ENCODE measurements around the gene TNK1.

TNK1 gene

GRCh38 chr17:7413346-7413985 is 32.6 kb downstream of the TNK1 start:
- DNase-seq: no peak

GRCh38 chr17:7414837-7415236 is 33.9 kb downstream of the TNK1 start:
- DNase-seq: no peak

GRCh38 chr17:7415784-7416183 is 34.9 kb downstream of the TNK1 start:
- DNase-seq: no peak

DNA sequence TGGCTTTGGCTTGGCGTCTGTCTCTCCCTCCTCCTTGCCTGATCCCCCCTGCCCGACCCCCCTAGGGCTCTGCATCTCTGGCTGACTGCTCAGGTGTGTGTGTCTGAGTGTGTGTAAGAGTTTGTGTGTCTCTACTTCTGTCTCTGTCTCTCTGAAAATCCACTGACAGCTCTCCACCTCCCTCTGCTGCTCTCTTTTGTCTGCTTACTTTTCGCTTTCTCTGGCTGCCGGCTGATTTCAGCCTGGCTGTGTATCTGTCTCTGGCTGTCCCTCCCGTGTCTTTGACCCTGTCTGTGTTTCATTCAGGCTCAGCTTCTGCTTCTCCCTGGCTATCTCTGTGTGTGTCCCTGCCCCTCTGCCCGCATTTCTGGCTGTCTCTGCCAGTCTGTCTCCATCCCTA is 35.4 kb downstream of the TNK1 start:
- peak; percentile 32 for DNase-seq

GRCh38 chr17:7417056-7417655 is 36.3 kb downstream of the TNK1 start:
- DNase-seq: no peak

DNA sequence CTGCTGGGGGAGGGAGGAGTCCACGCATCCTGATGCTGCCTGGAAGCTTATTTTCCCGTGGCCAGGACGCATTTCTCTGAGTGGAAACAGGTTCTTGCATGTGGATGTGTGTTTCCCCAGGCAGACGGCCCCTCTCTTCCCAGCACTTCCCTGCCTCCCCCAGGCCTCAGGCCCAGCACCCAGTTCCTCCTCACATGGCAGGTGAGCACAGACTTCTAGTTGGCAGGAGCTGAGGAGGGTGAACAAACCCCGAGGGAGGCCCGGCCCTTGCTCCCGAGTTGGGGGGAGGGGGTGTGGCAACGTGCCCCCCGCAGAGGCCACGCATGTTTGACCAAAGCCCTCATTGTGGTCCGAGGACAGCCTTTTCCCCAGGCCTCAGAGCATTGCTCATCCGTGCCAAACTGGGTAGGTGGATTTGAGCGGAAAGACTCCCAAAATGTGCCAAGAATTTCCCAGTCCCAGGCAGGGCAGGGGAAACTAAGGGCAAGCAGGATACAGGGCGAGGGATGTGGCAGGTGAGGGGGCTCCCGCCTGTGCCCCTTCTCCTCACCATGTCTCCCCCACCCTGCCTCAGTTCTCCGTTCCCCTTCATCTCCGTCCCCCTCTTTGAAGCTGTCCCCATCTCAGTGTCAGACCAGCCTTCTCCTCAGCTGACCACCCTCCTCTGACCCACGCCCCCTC is 37.7 kb downstream of the TNK1 start:
- DNase-seq: no peak

- DNase-seq: no peak
Observed at GRCh38 chr17:7419819-7420610, 39.1 kb downstream of the TNK1 start, which contains the start of gene SPEM1. Gene SPEM1, plus strand, starts transcription at chr17:7420324. Its CDS starts 61 bp downstream, at chr17:7420385.

- DNase-seq: no peak
Observed at GRCh38 chr17:7421186-7421585, 40.3 kb downstream of the TNK1 start.

DNA sequence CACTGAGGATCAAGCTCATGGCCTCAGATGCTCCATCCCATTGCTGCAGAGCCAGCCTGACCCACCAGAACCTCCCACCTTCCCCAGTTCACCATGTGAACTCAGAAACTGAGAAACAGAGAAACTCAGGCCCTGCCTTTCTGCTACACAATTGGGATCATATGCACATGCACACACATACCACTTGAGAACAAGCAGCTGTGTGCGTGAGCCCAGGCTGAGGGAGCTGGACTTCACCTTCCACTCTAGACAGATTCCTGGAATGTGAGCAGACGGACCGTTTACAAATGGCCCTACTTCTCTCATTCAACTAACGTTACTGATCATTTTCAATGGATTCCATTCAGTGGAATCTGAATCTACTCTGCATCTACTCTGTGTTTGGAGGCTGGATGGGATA is 42.8 kb downstream of the TNK1 start:
- no peak for DNase-seq

DNA sequence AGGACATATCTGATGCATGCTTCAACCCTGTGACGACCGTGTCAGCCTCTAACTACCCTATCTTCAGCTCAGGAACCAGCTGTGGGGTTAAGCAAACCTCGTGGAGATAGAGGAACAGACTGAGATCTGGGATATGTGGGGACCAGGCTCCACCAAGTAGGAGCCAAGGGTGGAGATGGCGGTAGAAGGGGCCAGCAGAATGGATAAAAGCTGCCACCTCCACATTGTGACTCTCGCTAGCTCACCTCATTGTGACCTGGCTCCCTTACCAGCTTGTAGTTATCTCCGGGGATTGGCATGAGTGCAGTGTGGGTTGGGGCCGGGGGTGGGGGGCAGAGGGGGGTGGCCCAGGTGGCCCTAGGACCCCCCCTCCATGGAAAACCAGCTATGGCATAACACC is 44.4 kb downstream of the TNK1 start, which contains the start of gene SPEM2:
Gene SPEM2, plus strand, starts transcription at position 301 of the 400 bp plus-strand sequence. Its CDS starts 73 bp downstream, at position 374.
- DNase-seq: no peak

- DNase-seq: no peak
Observed at GRCh38 chr17:7425756-7426155, 44.9 kb downstream of the TNK1 start.

DNA sequence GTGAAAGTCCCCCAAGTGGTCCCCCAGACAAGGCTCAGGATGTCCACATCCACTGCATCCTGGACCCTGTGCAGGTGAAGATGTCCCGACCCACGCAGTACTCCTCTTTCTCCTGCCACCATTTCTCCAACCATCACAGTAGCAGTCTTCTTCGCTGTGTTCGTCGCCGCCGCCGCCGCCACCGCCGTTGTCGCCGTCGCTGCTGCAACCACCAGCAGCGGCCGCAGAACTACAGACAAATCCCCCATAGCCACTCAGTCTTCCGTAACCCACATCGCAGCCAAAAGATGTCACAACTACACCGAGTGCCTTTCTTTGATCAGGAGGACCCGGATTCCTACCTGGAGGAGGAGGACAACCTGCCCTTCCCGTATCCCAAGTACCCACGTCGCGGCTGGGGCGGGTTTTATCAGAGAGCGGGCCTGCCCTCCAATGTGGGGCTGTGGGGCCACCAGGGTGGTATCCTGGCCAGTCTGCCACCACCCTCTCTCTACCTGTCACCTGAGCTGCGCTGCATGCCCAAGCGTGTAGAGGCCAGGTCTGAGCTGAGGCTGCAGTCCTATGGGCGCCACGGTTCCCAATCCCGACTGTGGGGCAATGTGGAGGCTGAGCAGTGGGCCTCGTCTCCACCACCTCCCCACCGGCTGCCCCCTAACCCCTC is 45.4 kb downstream of the TNK1 start:
- DNase-seq: no peak

- DNase-seq: no peak
Observed at GRCh38 chr17:7426896-7427489, 46.1 kb downstream of the TNK1 start.

DNA sequence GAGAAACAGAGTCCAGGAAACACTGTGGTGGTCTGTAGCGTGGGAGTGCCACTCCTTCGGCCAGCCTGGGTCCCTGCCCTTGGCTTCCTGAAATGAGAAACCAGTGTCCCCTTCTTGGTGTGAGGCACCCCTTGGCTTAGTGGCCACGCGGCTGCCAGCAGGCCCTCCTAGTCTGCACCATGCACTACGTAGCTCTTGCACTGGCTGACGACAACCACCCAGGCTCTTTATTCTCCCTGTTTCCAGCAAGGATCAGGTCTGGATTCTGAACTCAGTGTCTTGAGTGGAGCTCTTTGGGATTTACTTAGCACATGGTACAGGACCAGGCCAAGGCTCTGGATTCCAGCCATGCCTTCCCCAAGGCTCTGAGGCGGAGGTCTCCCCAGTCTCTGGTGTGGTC is 46.7 kb downstream of the TNK1 start:
- DNase-seq: no peak

- DNase-seq: no peak
Observed at GRCh38 chr17:7428557-7428956, 47.7 kb downstream of the TNK1 start, which contains the start of gene SPEM3. Gene SPEM3, plus strand, starts transcription at chr17:7428857. Its CDS starts 46 bp downstream, at chr17:7428903.

DNA sequence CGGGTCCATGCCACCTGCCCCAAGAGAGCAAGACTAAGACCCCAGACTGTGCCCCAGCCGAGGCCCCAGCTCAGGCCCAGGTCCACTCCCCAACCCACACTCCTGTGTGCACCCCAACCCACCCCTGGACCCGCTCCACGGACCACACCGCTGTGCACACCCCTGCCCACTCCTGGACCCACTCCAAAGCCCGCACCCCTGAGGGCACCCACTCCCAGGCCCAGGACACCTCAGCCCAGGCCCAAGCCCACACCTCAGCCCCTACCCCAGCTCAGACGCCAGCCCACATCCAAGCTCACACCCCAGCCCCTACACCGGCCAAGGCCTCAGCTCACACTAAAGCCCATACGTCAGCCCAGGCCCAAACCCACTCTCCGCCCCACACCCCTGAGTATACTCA is 48.8 kb downstream of the TNK1 start:
- no peak for DNase-seq

- no peak for DNase-seq
Observed at GRCh38 chr17:7431231-7431630, 50.3 kb downstream of the TNK1 start.

DNA sequence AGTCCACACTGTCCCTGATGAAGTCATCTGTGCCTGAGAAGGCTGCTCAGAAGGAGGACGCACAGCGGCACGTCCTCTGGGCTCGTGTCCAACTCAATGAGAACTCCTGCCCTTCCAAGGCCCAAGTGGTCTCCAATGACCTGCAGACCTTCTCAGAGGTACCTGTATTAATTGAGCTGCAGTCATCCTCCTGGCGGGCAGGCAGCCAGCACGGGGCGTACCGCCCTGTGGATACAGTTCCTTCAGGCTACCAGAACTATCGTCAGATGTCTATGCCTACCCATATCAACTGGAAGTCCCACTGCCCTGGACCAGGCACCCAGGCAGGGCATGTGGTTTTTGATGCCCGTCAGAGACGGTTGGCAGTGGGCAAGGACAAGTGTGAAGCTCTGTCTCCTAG is 51.4 kb downstream of the TNK1 start:
- no peak for DNase-seq

- DNase-seq: peak; percentile 94
Observed at GRCh38 chr17:7435676-7436555, 55.0 kb downstream of the TNK1 start.

GRCh38 chr17:7436556-7437368 is 55.9 kb downstream of the TNK1 start:
- peak; percentile 92 for DNase-seq
